ENCODE data around the gene NEGR1. TPM values are rescaled to one million over a fixed set of nuclear protein-coding genes. Genes with fewer than 3 reads are reported as not detected.

NEGR1 gene
- total and polyA plus RNA-seq, 2 donors (not counting 3 experiments of a cell fraction or from before 2014, with no cell fraction given) = 6.8 to 21.8 TPM

DNA sequence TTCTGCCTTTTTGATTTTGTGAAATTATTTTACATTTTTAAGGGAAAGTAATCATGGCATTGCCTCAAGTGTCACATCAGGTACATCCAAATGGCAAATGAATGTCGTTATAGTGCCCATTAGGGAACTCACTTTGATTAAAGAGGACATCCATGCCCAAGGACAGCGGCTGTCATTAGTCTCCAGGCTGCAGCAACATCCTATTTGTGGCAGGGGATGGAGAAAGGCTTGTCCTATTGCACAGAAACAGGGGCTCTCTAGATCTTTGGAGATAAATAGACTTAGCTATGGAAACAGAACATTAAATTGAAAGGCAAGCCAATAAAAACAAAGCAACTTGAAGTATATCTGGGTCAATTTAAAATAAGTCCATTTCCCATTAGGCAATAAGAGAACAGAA is 439.3 kb downstream of the NEGR1 start:
- no peaks in the 10 kb centered on the region for H3K79me2 ChIP-seq (ENCODE audit: control insufficient read depth, insufficient read depth, low read length)
- H3K36me3 ChIP-seq (ENCODE audit: control insufficient read depth in 2 of 2, extremely low read depth in 1 of 2, insufficient read depth in 2 of 2, low read length in 2 of 2) = no peaks in the 10 kb centered on the region
- intact Hi-C loops (cut with micrococcal nuclease) = no loop called here
- dilution Hi-C loops (cut with MboI; ENCODE audit: extremely low pct_ligation_motif_present, low sequenced_read_pairs) = no loop called here
- POLR2A ChIA-PET = no interaction called here
- H3K9ac ChIP-seq (replicated peaks; ENCODE audit: extremely low read depth, insufficient read depth, low read length) = no peak overlapping the region
- no TSS peak for BruUV-seq (replicated peaks)
- TF ChIP-seq GATA2 (IDR thresholded peaks at IDR 0.05; ENCODE audit: insufficient read depth, insufficient read length, low read depth, low read length) = no peak
- TF ChIP-seq, protein P1, sequence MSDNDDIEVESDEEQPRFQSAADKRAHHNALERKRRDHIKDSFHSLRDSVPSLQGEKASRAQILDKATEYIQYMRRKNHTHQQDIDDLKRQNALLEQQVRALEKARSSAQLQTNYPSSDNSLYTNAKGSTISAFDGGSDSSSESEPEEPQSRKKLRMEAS (IDR thresholded peaks at IDR 0.05; ENCODE audit: insufficient read depth, insufficient read length) = no peak
- TF ChIP-seq JUN (IDR thresholded peaks at IDR 0.05; ENCODE audit: borderline replicate concordance, insufficient read depth, insufficient read length, low read depth) = no peak
- TF ChIP-seq FOS (IDR thresholded peaks at IDR 0.05; ENCODE audit: borderline replicate concordance, insufficient read depth, low read length) = no peak
- no peak for TF ChIP-seq MYC (IDR thresholded peaks at IDR 0.05; ENCODE audit: low read depth, low read length)
- no peak for TF ChIP-seq EZH2 (IDR thresholded peaks at IDR 0.05; ENCODE audit: borderline replicate concordance, low read depth, low read length, severe bottlenecking)
- no peak for TF ChIP-seq POLR2A (IDR thresholded peaks at IDR 0.05; ENCODE audit: low read depth, low read length)
- no peak for TF ChIP-seq POLR2AphosphoS5 (IDR thresholded peaks at IDR 0.05; ENCODE audit: insufficient read depth, low read depth, low read length)
- TF ChIP-seq CTCF (IDR thresholded peaks at IDR 0.05; ENCODE audit: extremely low read depth in 1 of 2, insufficient read depth in 1 of 2, low read depth in 1 of 2, low read length in 2 of 2) = no peak
- DNase-seq (ENCODE audit: low read depth, low spot score) = no peak
- no peak overlapping the region for H2AFZ ChIP-seq (ENCODE audit: low read depth, low read length)
- H3K27me3 ChIP-seq (ENCODE audit: control insufficient read depth in 2 of 2, insufficient read depth in 2 of 2, low read length in 2 of 2) = no peaks in the 10 kb centered on the region
- H3K27ac ChIP-seq (ENCODE audit: insufficient read depth, low read depth, low read length) = no peak overlapping the region
- no peak overlapping the region for H3K4me2 ChIP-seq (ENCODE audit: insufficient read depth, low read length)
- no peak for FAIRE-seq
- no peaks in the 10 kb centered on the region for H3K9me1 ChIP-seq (replicated peaks; ENCODE audit: control insufficient read depth, extremely low read depth, insufficient read depth, low read length)
- CTCF ChIA-PET = no interaction called here
- H3K9me3 ChIP-seq (replicated peaks; ENCODE audit: control insufficient read depth, insufficient read depth, low read length) = no peaks in the 10 kb centered on the region
- no peak overlapping the region for H3K4me3 ChIP-seq (replicated peaks in 1 of 3; ENCODE audit: insufficient read depth in 1 of 3, low read depth in 1 of 3, low read length in 3 of 3)
- no peaks in the 10 kb centered on the region for H4K20me1 ChIP-seq (replicated peaks; ENCODE audit: control insufficient read depth, extremely low read depth, insufficient read depth, low read length)
- H3K4me1 ChIP-seq (ENCODE audit: control insufficient read depth, extremely low read depth, insufficient read depth, low read length) = no peaks in the 10 kb centered on the region
